Uterus (tissue), 2 donors: ENCODE data around the gene EGFLAM.

Experiments
- CTCF ChIP-seq, 4 experiments: fragments of 200-600 bp in 2 of 4; fragments of 450-650 bp in 2 of 4; sonication (generic) in 2 of 4; IDR thresholded peaks; one replicate each; pipeline ENCODE4 v1.5.1; 2016 to 2019; ENCODE audit warnings: antibody characterized with exemption in 4 of 4, mild to moderate bottlenecking in 2 of 4, moderate library complexity in 1 of 4
- POLR2A ChIP-seq, 2 donors: fragments of 450-650 bp; IDR thresholded peaks; one replicate each; pipeline ENCODE4 v1.6.1; 2016; ENCODE audit warnings: antibody characterized with exemption in 2 of 2, mild to moderate bottlenecking in 1 of 2, moderate library complexity in 1 of 2

- no peak for TF ChIP-seq CTCF (IDR thresholded peaks at IDR 0.05)
- no peak for TF ChIP-seq POLR2A (IDR thresholded peaks at IDR 0.05)
These were observed 156.0 kb downstream of the EGFLAM start for GRCh38 chr5:38414348-38414747.
